ENCODE data around the gene CNR2.
"Not testable (repeated sequence)": the region's sequence is repeated elsewhere in the genome, so short reads cannot be mapped to it uniquely, and the experiment has no call there.

Gene CNR2

GRCh38 chr1:23837908-23838307 lies 75.3 kb downstream of the CNR2 start:
- DNase-seq = no peak

DNA sequence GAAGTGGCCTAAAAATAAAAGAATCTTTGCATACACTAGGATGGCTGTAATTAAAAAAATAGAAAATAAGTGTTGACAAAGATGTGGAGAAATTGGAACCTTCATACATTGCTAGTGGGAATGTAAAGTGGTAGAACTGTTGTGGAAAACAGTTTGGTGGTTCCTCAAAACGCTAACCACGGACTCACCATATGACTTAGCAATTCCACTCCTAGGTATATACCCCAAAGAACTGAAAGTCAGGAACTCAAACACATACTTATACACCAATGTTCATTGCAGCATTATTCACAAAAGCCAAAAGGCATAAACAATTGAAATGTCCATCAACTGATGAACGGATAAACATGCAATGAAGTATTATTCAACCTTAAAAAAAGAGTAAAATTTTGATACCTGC lies 77.1 kb downstream of the CNR2 start:
- DNase-seq = no peak

DNA sequence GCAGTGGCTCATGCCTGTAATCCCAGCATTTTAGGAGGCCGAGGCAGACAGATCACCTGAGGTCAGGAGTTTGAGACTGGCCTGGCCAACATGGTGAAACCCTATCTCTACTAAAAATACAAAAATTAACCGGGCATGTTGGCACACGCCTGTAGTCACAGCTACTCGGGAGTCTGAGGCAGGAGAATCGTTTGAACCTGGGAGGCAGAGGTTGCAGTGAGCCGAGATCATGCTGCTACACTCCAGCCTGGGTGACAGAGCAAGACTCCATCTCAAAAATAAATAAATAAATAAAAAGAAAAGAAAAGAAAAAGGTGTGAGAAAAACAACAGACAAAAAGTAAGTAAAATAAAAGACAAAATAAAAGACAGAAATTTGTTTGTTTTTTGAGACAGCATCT lies 79.0 kb downstream of the CNR2 start:
- DNase-seq = not testable (repeated sequence)

- no peak for DNase-seq
These were observed 85.4 kb downstream of the CNR2 start for GRCh38 chr1:23827717-23828116.

- not testable (repeated sequence) for DNase-seq
These were observed 86.6 kb downstream of the CNR2 start for GRCh38 chr1:23826590-23826989.

DNA sequence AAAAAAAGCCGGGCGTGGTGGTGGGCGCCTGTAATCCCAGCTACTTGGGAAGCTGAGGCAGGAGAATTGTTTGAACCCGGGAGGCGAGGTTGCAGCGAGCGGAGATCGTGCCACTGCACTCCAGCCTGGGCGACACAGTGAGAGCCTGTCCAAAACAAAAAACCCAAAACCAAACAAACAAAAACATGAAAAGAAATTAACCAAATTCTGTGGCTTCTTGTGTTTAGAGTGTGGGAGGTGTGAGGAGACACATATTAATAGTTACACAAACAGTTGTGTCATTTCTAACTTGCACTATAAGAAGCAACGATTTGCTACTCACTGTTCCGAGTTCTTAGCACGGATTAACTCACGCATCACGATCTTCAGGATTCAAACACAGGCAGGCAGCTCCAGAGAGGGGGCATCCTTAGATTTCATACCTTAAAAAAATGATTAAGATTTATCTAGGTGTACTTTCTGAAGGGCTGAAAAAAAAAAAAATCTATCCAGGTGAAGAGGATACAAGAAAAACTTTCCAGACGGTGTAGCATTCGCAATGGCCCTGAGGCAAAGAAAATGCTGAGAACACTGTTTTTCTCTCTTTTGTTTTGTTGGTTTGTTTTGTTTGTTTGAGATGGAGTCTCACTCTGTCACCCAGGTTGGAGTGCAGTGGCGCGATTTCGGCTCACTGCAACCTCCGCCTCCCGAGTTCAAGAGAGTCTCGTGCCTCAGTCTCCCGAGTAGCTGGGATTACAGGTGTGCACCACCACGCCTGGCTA lies 87.2 kb downstream of the CNR2 start:
- DNase-seq = peak in 1 of 51 donors; percentile 42

DNA sequence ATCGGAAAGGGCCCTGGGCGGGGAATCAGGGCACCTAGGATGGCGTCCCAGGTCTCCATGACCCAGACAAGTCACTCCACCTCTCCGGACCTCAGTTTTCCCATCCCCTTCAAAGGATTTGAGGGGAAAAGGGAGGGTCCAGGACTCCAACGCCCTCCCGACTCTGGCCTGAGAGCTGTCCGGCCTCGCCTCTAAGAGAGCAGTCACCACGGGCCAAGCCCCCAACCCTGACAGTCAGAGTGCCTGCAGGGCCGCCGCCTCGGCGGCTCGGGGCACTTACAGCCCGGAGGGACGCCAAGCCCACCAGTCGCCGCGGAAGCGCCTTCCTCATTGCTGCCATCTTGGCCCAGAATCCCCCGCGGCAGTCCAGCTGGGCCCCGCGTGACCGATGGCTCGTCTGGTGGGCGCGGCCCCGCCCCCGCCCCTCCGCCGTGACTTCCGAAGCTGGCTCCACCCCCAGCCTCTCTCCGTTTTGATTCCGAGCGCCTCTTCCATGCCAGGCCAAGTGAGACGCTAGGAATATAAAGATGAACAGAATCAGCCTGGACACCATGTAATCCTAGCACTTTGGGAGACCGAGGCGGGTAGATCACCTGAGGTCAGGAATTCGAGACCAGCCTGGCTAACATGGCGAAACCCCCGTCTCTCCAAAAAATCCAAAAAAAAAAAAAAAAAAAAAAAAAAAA lies 87.9 kb downstream of the CNR2 start, which contains the start of gene HMGCL:
Gene HMGCL (minus strand): TSS at position 354 of the 686 bp plus-strand sequence. CDS start 14 bp downstream, at position 340.
- DNase-seq = peak; percentile 42 to 93 (median 85)

GRCh38 chr1:23824711-23825075 lies 88.5 kb downstream of the CNR2 start:
- no peak for DNase-seq

GRCh38 chr1:23823767-23824166 lies 89.4 kb downstream of the CNR2 start:
- DNase-seq = no peak

Measured in hypothalamus (tissue), 51 donors.